MM.1S (cell line): ENCODE measurements around the gene FITM2.

ENCODE experiments used
- DNase-seq: peaks from one replicate; pipeline ENCODE4 v3.0.0-alpha.2; 2015
- H2AFZ ChIP-seq: fragments of 300-600 bp; sonication (generic); 2 replicates; pipeline ENCODE4 v1.6.0; 2016; ENCODE audit warnings: antibody characterized with exemption, low read length
- H3F3A ChIP-seq: fragments of 300-600 bp; sonication (generic); 2 replicates; pipeline ENCODE4 v1.6.1; 2016; ENCODE audit warnings: mild to moderate bottlenecking, antibody characterized with exemption, low read length, moderate library complexity, mixed read lengths; ENCODE audit not compliant: insufficient read depth
- H3K27ac ChIP-seq: fragments of 300-600 bp; sonication (generic); 2 replicates; pipeline ENCODE4 v1.5.1; 2016; ENCODE audit warnings: mild to moderate bottlenecking, low read length
- H3K27me3 ChIP-seq: fragments of 300-600 bp; sonication (generic); replicated peaks from 2 replicates; pipeline ENCODE4 v1.6.0; 2016; ENCODE audit warnings: low read length; ENCODE audit not compliant: insufficient read depth
- H3K36me3 ChIP-seq: fragments of 300-600 bp; sonication (generic); replicated peaks from 2 replicates; pipeline ENCODE4 v1.6.1; 2016; ENCODE audit warnings: mild to moderate bottlenecking, low read length, mixed read lengths; ENCODE audit not compliant: insufficient read depth
- H3K4me1 ChIP-seq: fragments of 300-600 bp; sonication (generic); 2 replicates; pipeline ENCODE4 v1.6.1; 2016; ENCODE audit warnings: low read length, mixed read lengths
- H3K4me2 ChIP-seq: fragments of 300-600 bp; sonication (generic); 2 replicates; pipeline ENCODE4 v1.6.0; 2016; ENCODE audit warnings: low read depth, low read length
- H3K4me3 ChIP-seq: fragments of 300-600 bp; sonication (generic); 2 replicates; pipeline ENCODE4 v1.5.1; 2016; ENCODE audit warnings: low read length, mixed read lengths
- H3K79me2 ChIP-seq: fragments of 300-600 bp; sonication (generic); 2 replicates; pipeline ENCODE4 v1.6.1; 2016; ENCODE audit warnings: mixed run types, low read length, mixed read lengths
- H3K9ac ChIP-seq: fragments of 300-600 bp; sonication (generic); 2 replicates; pipeline ENCODE4 v1.6.1; 2016; ENCODE audit warnings: low read length, mixed read lengths
- H3K9me2 ChIP-seq: fragments of 300-600 bp; sonication (generic); replicated peaks from 2 replicates; pipeline ENCODE4 v1.6.1; 2016; ENCODE audit warnings: mild to moderate bottlenecking, low read length, mixed read lengths; ENCODE audit not compliant: insufficient read depth
- H3K9me3 ChIP-seq: fragments of 300-600 bp; sonication (generic); replicated peaks from 2 replicates; pipeline ENCODE4 v1.6.1; 2016; ENCODE audit warnings: mild to moderate bottlenecking, low read length, mixed read lengths; ENCODE audit not compliant: insufficient read depth
- H4K20me1 ChIP-seq: fragments of 300-600 bp; sonication (generic); 2 replicates; pipeline ENCODE4 v1.6.1; 2016; ENCODE audit warnings: mild to moderate bottlenecking, low read length, moderate library complexity, mixed read lengths; ENCODE audit not compliant: insufficient read depth
- CTCF ChIP-seq: fragments of 300-600 bp; sonication (generic); IDR thresholded peaks from 2 replicates; pipeline ENCODE4 v1.5.1; 2016; ENCODE audit warnings: antibody characterized with exemption, low read length, mixed read lengths
- EZH2 ChIP-seq: fragments of 300-600 bp; sonication (generic); optimal IDR thresholded peaks from 2 replicates; pipeline ENCODE3; 2017; ENCODE audit warnings: low read depth, mild to moderate bottlenecking, antibody characterized with exemption, low read length, mixed read lengths
- EZH2phosphoT487 ChIP-seq: fragments of 300-600 bp; sonication (generic); IDR thresholded peaks from 2 replicates; pipeline ENCODE4 v1.6.1; 2018; ENCODE audit warnings: antibody characterized with exemption, low read length

The FITM2 gene

GRCh38 chr20:44319839-44320422, 8.9 kb upstream of the FITM2 start:
- no peaks in the 10 kb centered on the region; the same call in 1 of the 2 replicates for H3K4me1 ChIP-seq
- H3K4me2 ChIP-seq: peak overlapping the region; percentile 52; the same call in 1 of the 2 replicates
- H3F3A ChIP-seq: 0 out of 2 replicates have a peak, but pooled peaks cover 4% of the 10 kb centered on the region
- H3K27me3 ChIP-seq: no peaks in the 10 kb centered on the region
- TF ChIP-seq EZH2phosphoT487 (no peak), EZH2 (no peak), CTCF (no peak)
- H3K9ac ChIP-seq: peak overlapping the region; percentile 29; the same call in 1 of the 2 replicates
- H3K4me3 ChIP-seq: no peak overlapping the region; the same call in 1 of the 2 replicates
- no peak overlapping the region for H2AFZ ChIP-seq
- DNase-seq: peak; percentile 39
- no peaks in the 10 kb centered on the region for H4K20me1 ChIP-seq
- H3K27ac ChIP-seq: peak overlapping the region; percentile 66; the same call in 1 of the 2 replicates
- no peaks in the 10 kb centered on the region for H3K79me2 ChIP-seq
- no peaks in the 10 kb centered on the region for H3K9me3 ChIP-seq
- no peaks in the 10 kb centered on the region for H3K36me3 ChIP-seq
- no peaks in the 10 kb centered on the region for H3K9me2 ChIP-seq

- Histone ChIP-seq H3K4me1 (no peaks in the 10 kb centered on the region), H3K9me3 (no peaks in the 10 kb centered on the region), H3K4me2 (no peak overlapping the region), H3F3A (no peaks in the 10 kb centered on the region), H3K9me2 (no peaks in the 10 kb centered on the region), H2AFZ (no peak overlapping the region), H3K27me3 (no peaks in the 10 kb centered on the region), H3K27ac (no peak overlapping the region), H3K36me3 (no peaks in the 10 kb centered on the region), H3K4me3 (no peak overlapping the region), H3K9ac (no peak overlapping the region), H4K20me1 (no peaks in the 10 kb centered on the region), H3K79me2 (peaks cover 11% of the 10 kb centered on the region)
- DNase-seq: no peak
- TF ChIP-seq CTCF (no peak), EZH2phosphoT487 (no peak), EZH2 (no peak)
Observed at GRCh38 chr20:44314870-44315269, 3.9 kb upstream of the FITM2 start.

- Histone ChIP-seq H3K9ac (peak overlapping the region; percentile 85), H2AFZ (peak overlapping the region; percentile 93), H3K36me3 (no peaks in the 10 kb centered on the region), H4K20me1 (no peaks in the 10 kb centered on the region), H3K4me1 (no peaks in the 10 kb centered on the region), H3F3A (no peaks in the 10 kb centered on the region), H3K9me3 (no peaks in the 10 kb centered on the region), H3K9me2 (no peaks in the 10 kb centered on the region), H3K4me3 (peak overlapping the region; percentile 100), H3K27ac (peak overlapping the region; percentile 36; the same call in 1 of the 2 replicates), H3K4me2 (peak overlapping the region; percentile 97), H3K79me2 (peaks cover 26% of the 10 kb centered on the region), H3K27me3 (no peaks in the 10 kb centered on the region)
- DNase-seq: no peak
- TF ChIP-seq CTCF (no peak), EZH2phosphoT487 (no peak), EZH2 (no peak)
Observed at GRCh38 chr20:44309763-44310663, 989 bp downstream of the FITM2 start.
